Neural cell (in vitro differentiated cells): ENCODE data around the gene RAB34.

Source experiments
- CTCF ChIP-seq: fragments of 450-650 bp; IDR thresholded peaks from 2 replicates; pipeline ENCODE4 v1.5.1; 2014; ENCODE audit warnings: antibody characterized with exemption, mild to moderate bottlenecking, moderate library complexity; ENCODE audit not compliant: poor library complexity, severe bottlenecking
- EP300 ChIP-seq: fragments of 450-650 bp; conservative IDR thresholded peaks from 2 replicates; pipeline ENCODE4 v1.6.1; 2014; ENCODE audit warnings: antibody characterized with exemption, mild to moderate bottlenecking, moderate library complexity; ENCODE audit not compliant: poor library complexity, severe bottlenecking
- TAF1 ChIP-seq: IDR thresholded peaks from 2 replicates; pipeline ENCODE4 v1.6.1; 2012; ENCODE audit warnings: low read depth

GRCh38 chr17:28693869-28694268 lies 23.8 kb downstream of the RAB34 start:
- TF ChIP-seq CTCF (no peak), TAF1 (no peak), EP300 (no peak)
